Measurements from ENCODE around the gene DRC1.
"Not testable (repeated sequence)": the region's sequence is repeated elsewhere in the genome, so short reads cannot be mapped to it uniquely, and the experiment has no call there.

DRC1 gene

GRCh38 chr2:26401739-26402541 is at the start of gene DRC1:
Gene DRC1 (plus strand): TSS chr2:26401920. CDS start chr2:26401990, 70 bp downstream.
- peak; percentile 23 for DNase-seq (ENCODE audit: extremely low read depth, insufficient read length)
- TF ChIP-seq CTCF (IDR thresholded peaks at IDR 0.05; ENCODE audit: insufficient read depth, low read length, poor library complexity, severe bottlenecking) = no peak
- no peaks in the 10 kb centered on the region for H3K36me3 ChIP-seq (ENCODE audit: control insufficient read depth, insufficient read depth, low read length)

GRCh38 chr2:26352892-26353291 is 48.8 kb upstream of the DRC1 start:
- Histone ChIP-seq H3K4me3 (replicated peaks; ENCODE audit: low read depth, low read length) (no peak overlapping the region), H3K36me3 (ENCODE audit: control insufficient read depth, insufficient read depth, low read length) (peaks cover 1% of the 10 kb centered on the region), H3K27me3 (replicated peaks; ENCODE audit: control insufficient read depth, insufficient read depth, low read length) (no peaks in the 10 kb centered on the region)
- no peak for DNase-seq (ENCODE audit: extremely low read depth, insufficient read length)
- TF ChIP-seq CTCF (IDR thresholded peaks at IDR 0.05; ENCODE audit: insufficient read depth, low read length, poor library complexity, severe bottlenecking) = no peak

More at GRCh38 chr2:26401739-26402541, at the start of gene DRC1:
- Histone ChIP-seq H3K4me3 (replicated peaks; ENCODE audit: low read depth, low read length) (no peak within 1 kb of the TSS), H3K27me3 (replicated peaks; ENCODE audit: control insufficient read depth, insufficient read depth, low read length) (no peaks in the 10 kb centered on the region)

- DNase-seq (ENCODE audit: extremely low read depth, insufficient read length); H3K27me3 ChIP-seq (replicated peaks; ENCODE audit: control insufficient read depth, insufficient read depth, low read length); H3K36me3 ChIP-seq (ENCODE audit: control insufficient read depth, insufficient read depth, low read length); H3K4me3 ChIP-seq (replicated peaks; ENCODE audit: low read depth, low read length): not testable (repeated sequence)
Measured at GRCh38 chr2:26354469-26354868, 47.3 kb upstream of the DRC1 start.

GRCh38 chr2:26355038-26355995 is 46.4 kb upstream of the DRC1 start:
- Histone ChIP-seq H3K36me3 (ENCODE audit: control insufficient read depth, insufficient read depth, low read length) (peaks cover 1% of the 10 kb centered on the region), H3K27me3 (replicated peaks; ENCODE audit: control insufficient read depth, insufficient read depth, low read length) (no peaks in the 10 kb centered on the region), H3K4me3 (replicated peaks; ENCODE audit: low read depth, low read length) (no peak overlapping the region)
- no peak for TF ChIP-seq CTCF (IDR thresholded peaks at IDR 0.05; ENCODE audit: insufficient read depth, low read length, poor library complexity, severe bottlenecking)
- DNase-seq (ENCODE audit: extremely low read depth, insufficient read length) = no peak

- Histone ChIP-seq H3K36me3 (ENCODE audit: control insufficient read depth, insufficient read depth, low read length) (peaks cover 1% of the 10 kb centered on the region), H3K4me3 (replicated peaks; ENCODE audit: low read depth, low read length) (no peak overlapping the region), H3K27me3 (replicated peaks; ENCODE audit: control insufficient read depth, insufficient read depth, low read length) (no peaks in the 10 kb centered on the region)
- no peak for DNase-seq (ENCODE audit: extremely low read depth, insufficient read length)
- no peak for TF ChIP-seq CTCF (IDR thresholded peaks at IDR 0.05; ENCODE audit: insufficient read depth, low read length, poor library complexity, severe bottlenecking)
Measured at GRCh38 chr2:26356111-26356510, 45.6 kb upstream of the DRC1 start.

- peaks cover 1% of the 10 kb centered on the region for H3K36me3 ChIP-seq (ENCODE audit: control insufficient read depth, insufficient read depth, low read length)
- no peak for TF ChIP-seq CTCF (IDR thresholded peaks at IDR 0.05; ENCODE audit: insufficient read depth, low read length, poor library complexity, severe bottlenecking)
- no peak for DNase-seq (ENCODE audit: extremely low read depth, insufficient read length)
Measured at GRCh38 chr2:26356771-26357170, 44.9 kb upstream of the DRC1 start.

More at GRCh38 chr2:26356771-26357170, 44.9 kb upstream of the DRC1 start:
- no peaks in the 10 kb centered on the region for H3K27me3 ChIP-seq (replicated peaks; ENCODE audit: control insufficient read depth, insufficient read depth, low read length)
- H3K4me3 ChIP-seq (replicated peaks; ENCODE audit: low read depth, low read length) = no peak overlapping the region
